HepG2 (cell line): Measurements from ENCODE around the gene MISP3. TPM values are rescaled to one million over a fixed set of nuclear protein-coding genes. Genes with fewer than 3 reads are reported as not detected.
A peak's percentile ranks its signal among the peaks of the same experiment; 100 is the strongest.

Source experiments
- CCAR2 ChIP-seq: fragments of 200-400 bp; formaldehyde crosslinking; optimal IDR thresholded peaks from 2 replicates; pipeline ENCODE3; 2018; ENCODE audit warnings: low read depth, mild to moderate bottlenecking, low read length, moderate library complexity
- FOXO1 ChIP-seq: sonication (generic); formaldehyde crosslinking; IDR thresholded peaks from 2 replicates; pipeline ENCODE4 v1.4.0; 2020; ENCODE audit warnings: missing genetic modification reagents
- KDM2A ChIP-seq: sonication (generic); formaldehyde crosslinking; IDR thresholded peaks from 2 replicates; pipeline ENCODE4 v1.4.0; 2020; ENCODE audit warnings: low read depth, missing genetic modification reagents, borderline replicate concordance
- KDM5A ChIP-seq: fragments of 200-600 bp; sonication (generic); IDR thresholded peaks from 2 replicates; pipeline ENCODE4 v1.7.0; 2018; ENCODE audit warnings: antibody characterized with exemption, mild to moderate bottlenecking, low read length, borderline replicate concordance
- KLF12 ChIP-seq: sonication (generic); formaldehyde crosslinking; IDR thresholded peaks from 2 replicates; pipeline ENCODE4 v1.4.0; 2020; ENCODE audit warnings: missing genetic modification reagents, borderline replicate concordance
- MTA3 ChIP-seq: sonication (generic); formaldehyde crosslinking; IDR thresholded peaks from 2 replicates; pipeline ENCODE4 v1.4.0; 2020; ENCODE audit warnings: missing genetic modification reagents
- POGZ ChIP-seq: sonication (generic); formaldehyde crosslinking; IDR thresholded peaks from 2 replicates; pipeline ENCODE4 v1.4.0; 2020; ENCODE audit warnings: mild to moderate bottlenecking, missing genetic modification reagents
- ZBTB1 ChIP-seq: sonication (generic); formaldehyde crosslinking; IDR thresholded peaks from 2 replicates; pipeline ENCODE4 v1.4.0; 2020; ENCODE audit warnings: missing genetic modification reagents, borderline replicate concordance
- ZNF672 ChIP-seq: sonication (generic); formaldehyde crosslinking; IDR thresholded peaks from 2 replicates; pipeline ENCODE4 v1.8.1; 2022; ENCODE audit warnings: missing genetic modification reagents
- ZNF768 ChIP-seq: sonication (generic); formaldehyde crosslinking; IDR thresholded peaks from 2 replicates; pipeline ENCODE4 v1.4.0; 2020; ENCODE audit warnings: missing genetic modification reagents
- ZNF773 ChIP-seq: sonication (generic); formaldehyde crosslinking; IDR thresholded peaks from 2 replicates; pipeline ENCODE4 v1.4.0; 2020; ENCODE audit warnings: missing genetic modification reagents, borderline replicate concordance
- ZNF83 ChIP-seq: sonication (generic); formaldehyde crosslinking; IDR thresholded peaks from 2 replicates; pipeline ENCODE4 v1.4.0; 2020; ENCODE audit warnings: missing genetic modification reagents, mild to moderate bottlenecking, borderline replicate concordance
- ZSCAN31 ChIP-seq: sonication (generic); formaldehyde crosslinking; IDR thresholded peaks from 2 replicates; pipeline ENCODE4 v1.5.0; 2020; ENCODE audit warnings: low read depth, mild to moderate bottlenecking, missing genetic modification reagents
- polyA plus RNA-seq, 8 experiments: library from polyadenylated mRNA; depleted of rRNA in 3 of 8; stranded (reverse) in 7 of 8; unstranded in 1 of 8; fragments of >200 nt; fragmentation: Illumina TruSeq in 4 of 8; extraction: Trizol in 4 of 8; gene quantifications; 2 replicates each; pipeline versions ENCODE4 v1.2.1 to v1.2.3, GENCODE V29; 2011 to 2016; ENCODE audit warnings: low read depth in 4 of 8, missing spikeins in 1 of 8, mixed read lengths in 1 of 8; ENCODE audit not compliant: insufficient read depth in 1 of 8
- total RNA-seq, 5 experiments: library from RNA; depleted of rRNA; stranded (reverse); fragments of >200 nt; fragmentation: Illumina TruSeq; extraction: Trizol; gene quantifications; 2 replicates each; pipeline ENCODE4 v1.2.3, GENCODE V29; 2016; ENCODE audit warnings: low read depth in 1 of 5
- TF ChIP-seq, protein P1 (sequence below): sonication (generic); formaldehyde crosslinking; IDR thresholded peaks from 2 replicates; pipeline ENCODE4 v1.9.0; 2021; ENCODE audit warnings: mild to moderate bottlenecking, missing genetic modification reagents
- TF ChIP-seq, protein P2 (sequence below): sonication (generic); formaldehyde crosslinking; IDR thresholded peaks from 2 replicates; pipeline ENCODE4 v1.4.0; 2020; ENCODE audit warnings: low read depth, mild to moderate bottlenecking, missing genetic modification reagents
- TF ChIP-seq, protein P3 (sequence below), 2 experiments: IDR thresholded peaks; 2 replicates each; pipeline ENCODE4 v1.6.1; 2011 to 2012; ENCODE audit warnings: low read length in 2 of 2, borderline replicate concordance in 1 of 2, low read depth in 1 of 2, mild to moderate bottlenecking in 1 of 2, moderate library complexity in 1 of 2
- TF ChIP-seq, protein P4 (sequence below): IDR thresholded peaks from 2 replicates; pipeline ENCODE4 v1.6.1; 2016; ENCODE audit warnings: missing biosample characterization, missing genetic modification reagents, low read depth

Gene MISP3
- total and polyA plus RNA-seq, 2 of the 13 experiments (the other 11 are each of a cell fraction or from before 2014, with no cell fraction given) = 2.5 to 5.4 TPM

DNA sequence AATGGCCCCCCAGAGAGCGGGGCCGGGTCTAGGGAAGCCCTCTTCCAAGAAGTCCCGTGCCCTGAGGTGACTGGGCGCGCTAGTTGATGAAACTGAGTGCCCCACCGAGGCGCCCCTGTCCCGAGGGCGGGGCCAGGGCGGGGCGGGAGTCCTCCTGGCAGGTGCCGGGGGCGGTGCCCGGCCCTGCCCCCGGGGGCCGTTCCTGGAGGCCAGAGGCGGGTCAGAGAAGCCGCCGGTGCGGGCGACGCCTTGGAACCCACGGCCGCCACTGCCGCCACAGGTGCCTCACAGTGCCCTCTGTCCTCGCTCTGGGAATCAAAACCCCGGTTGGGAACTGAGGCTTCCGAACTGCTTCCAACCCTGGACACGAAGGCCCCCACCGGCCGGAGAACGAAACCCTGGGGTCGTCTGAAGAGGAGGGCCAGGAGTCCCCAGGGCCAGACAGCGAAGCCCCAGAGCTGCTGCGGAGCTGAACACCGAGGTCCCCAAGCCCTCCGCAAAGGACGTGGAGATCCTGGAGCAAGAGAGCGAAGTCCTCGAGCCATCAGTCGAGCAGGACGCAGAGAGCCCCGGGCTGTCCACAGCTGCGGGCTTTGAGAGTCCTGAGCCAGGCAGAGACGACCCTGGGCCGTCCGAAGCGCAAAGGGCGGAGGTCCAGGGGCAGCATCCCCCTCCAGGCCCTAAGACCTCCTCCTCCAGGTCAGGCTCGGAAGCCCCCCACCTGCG is at the start of gene MISP3 (continued):
- TF ChIP-seq, protein P1, sequence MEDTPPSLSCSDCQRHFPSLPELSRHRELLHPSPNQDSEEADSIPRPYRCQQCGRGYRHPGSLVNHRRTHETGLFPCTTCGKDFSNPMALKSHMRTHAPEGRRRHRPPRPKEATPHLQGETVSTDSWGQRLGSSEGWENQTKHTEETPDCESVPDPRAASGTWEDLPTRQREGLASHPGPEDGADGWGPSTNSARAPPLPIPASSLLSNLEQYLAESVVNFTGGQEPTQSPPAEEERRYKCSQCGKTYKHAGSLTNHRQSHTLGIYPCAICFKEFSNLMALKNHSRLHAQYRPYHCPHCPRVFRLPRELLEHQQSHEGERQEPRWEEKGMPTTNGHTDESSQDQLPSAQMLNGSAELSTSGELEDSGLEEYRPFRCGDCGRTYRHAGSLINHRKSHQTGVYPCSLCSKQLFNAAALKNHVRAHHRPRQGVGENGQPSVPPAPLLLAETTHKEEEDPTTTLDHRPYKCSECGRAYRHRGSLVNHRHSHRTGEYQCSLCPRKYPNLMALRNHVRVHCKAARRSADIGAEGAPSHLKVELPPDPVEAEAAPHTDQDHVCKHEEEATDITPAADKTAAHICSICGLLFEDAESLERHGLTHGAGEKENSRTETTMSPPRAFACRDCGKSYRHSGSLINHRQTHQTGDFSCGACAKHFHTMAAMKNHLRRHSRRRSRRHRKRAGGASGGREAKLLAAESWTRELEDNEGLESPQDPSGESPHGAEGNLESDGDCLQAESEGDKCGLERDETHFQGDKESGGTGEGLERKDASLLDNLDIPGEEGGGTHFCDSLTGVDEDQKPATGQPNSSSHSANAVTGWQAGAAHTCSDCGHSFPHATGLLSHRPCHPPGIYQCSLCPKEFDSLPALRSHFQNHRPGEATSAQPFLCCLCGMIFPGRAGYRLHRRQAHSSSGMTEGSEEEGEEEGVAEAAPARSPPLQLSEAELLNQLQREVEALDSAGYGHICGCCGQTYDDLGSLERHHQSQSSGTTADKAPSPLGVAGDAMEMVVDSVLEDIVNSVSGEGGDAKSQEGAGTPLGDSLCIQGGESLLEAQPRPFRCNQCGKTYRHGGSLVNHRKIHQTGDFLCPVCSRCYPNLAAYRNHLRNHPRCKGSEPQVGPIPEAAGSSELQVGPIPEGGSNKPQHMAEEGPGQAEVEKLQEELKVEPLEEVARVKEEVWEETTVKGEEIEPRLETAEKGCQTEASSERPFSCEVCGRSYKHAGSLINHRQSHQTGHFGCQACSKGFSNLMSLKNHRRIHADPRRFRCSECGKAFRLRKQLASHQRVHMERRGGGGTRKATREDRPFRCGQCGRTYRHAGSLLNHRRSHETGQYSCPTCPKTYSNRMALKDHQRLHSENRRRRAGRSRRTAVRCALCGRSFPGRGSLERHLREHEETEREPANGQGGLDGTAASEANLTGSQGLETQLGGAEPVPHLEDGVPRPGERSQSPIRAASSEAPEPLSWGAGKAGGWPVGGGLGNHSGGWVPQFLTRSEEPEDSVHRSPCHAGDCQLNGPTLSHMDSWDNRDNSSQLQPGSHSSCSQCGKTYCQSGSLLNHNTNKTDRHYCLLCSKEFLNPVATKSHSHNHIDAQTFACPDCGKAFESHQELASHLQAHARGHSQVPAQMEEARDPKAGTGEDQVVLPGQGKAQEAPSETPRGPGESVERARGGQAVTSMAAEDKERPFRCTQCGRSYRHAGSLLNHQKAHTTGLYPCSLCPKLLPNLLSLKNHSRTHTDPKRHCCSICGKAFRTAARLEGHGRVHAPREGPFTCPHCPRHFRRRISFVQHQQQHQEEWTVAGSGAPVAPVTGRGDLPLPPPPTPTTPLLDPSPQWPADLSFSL (CRISPR knock-in tag) = no peak
- TF ChIP-seq KDM5A (no peak), KLF12 (CRISPR knock-in tag) (peak; percentile 47; the same call in 1 of the 2 replicates), POGZ (CRISPR knock-in tag) (no peak), MTA3 (no peak), ZSCAN31 (CRISPR knock-in tag) (peak; percentile 65; the same call in 1 of the 2 replicates), ZNF773 (no peak), FOXO1 (CRISPR knock-in tag) (peak; percentile 14; the same call in 1 of the 2 replicates), ZBTB1 (CRISPR knock-in tag) (no peak), ZNF672 (no peak), ZNF768 (CRISPR knock-in tag) (no peak), KDM2A (CRISPR knock-in tag) (no peak), CCAR2 (no peak), ZNF83 (CRISPR knock-in tag) (no peak)
- TF ChIP-seq, protein P2, sequence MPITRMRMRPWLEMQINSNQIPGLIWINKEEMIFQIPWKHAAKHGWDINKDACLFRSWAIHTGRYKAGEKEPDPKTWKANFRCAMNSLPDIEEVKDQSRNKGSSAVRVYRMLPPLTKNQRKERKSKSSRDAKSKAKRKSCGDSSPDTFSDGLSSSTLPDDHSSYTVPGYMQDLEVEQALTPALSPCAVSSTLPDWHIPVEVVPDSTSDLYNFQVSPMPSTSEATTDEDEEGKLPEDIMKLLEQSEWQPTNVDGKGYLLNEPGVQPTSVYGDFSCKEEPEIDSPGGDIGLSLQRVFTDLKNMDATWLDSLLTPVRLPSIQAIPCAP (CRISPR knock-in tag) = no peak
- TF ChIP-seq, protein P3, sequence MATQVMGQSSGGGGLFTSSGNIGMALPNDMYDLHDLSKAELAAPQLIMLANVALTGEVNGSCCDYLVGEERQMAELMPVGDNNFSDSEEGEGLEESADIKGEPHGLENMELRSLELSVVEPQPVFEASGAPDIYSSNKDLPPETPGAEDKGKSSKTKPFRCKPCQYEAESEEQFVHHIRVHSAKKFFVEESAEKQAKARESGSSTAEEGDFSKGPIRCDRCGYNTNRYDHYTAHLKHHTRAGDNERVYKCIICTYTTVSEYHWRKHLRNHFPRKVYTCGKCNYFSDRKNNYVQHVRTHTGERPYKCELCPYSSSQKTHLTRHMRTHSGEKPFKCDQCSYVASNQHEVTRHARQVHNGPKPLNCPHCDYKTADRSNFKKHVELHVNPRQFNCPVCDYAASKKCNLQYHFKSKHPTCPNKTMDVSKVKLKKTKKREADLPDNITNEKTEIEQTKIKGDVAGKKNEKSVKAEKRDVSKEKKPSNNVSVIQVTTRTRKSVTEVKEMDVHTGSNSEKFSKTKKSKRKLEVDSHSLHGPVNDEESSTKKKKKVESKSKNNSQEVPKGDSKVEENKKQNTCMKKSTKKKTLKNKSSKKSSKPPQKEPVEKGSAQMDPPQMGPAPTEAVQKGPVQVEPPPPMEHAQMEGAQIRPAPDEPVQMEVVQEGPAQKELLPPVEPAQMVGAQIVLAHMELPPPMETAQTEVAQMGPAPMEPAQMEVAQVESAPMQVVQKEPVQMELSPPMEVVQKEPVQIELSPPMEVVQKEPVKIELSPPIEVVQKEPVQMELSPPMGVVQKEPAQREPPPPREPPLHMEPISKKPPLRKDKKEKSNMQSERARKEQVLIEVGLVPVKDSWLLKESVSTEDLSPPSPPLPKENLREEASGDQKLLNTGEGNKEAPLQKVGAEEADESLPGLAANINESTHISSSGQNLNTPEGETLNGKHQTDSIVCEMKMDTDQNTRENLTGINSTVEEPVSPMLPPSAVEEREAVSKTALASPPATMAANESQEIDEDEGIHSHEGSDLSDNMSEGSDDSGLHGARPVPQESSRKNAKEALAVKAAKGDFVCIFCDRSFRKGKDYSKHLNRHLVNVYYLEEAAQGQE (IDR thresholded peaks at IDR 0.05; ENCODE audit: borderline replicate concordance in 1 of 2, low read depth in 1 of 2, low read length in 2 of 2) = no peak
- TF ChIP-seq, protein P4, sequence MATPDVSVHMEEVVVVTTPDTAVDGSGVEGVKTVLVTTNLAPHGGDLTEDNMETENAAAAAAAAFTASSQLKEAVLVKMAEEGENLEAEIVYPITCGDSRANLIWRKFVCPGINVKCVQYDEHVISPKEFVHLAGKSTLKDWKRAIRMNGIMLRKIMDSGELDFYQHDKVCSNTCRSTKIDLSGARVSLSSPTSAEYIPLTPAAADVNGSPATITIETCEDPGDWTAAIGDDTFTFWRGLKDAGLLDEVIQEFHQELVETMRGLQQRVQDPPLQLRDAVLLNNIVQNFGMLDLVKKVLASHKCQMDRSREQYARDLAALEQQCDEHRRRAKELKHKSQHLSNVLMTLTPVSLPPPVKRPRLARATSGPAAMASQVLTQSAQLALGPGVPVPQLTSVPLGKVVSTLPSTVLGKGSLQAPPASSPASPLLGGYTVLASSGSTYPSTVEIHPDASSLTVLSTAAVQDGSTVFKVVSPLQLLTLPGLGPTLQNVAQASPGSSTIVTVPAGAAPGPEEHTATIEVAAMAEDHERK = no peak
